ENCODE measurements around the gene RRP7A.
"Not testable (repeated sequence)": the region's sequence is repeated elsewhere in the genome, so short reads cannot be mapped to it uniquely, and the experiment has no call there.

RRP7A gene

GRCh38 chr22:42519525-42520401, at the start of gene RRP7A:
RRP7A (minus strand) TSS chr22:42519796; CDS start chr22:42519786, 10 bp downstream.
- DNase-seq (ENCODE audit: low read depth in 2 of 2), result peak; percentile 66 to 77
- no peak for TF ChIP-seq CTCF (IDR thresholded peaks at IDR 0.05; ENCODE audit: low read depth, low read length)
- peak within 1 kb of the TSS; percentile 69 to 73 for H3K4me3 ChIP-seq (replicated peaks in 1 of 2; ENCODE audit: low read depth in 2 of 2, low read length in 2 of 2)

GRCh38 chr22:42567950-42568349, 48.4 kb upstream of the RRP7A start:
- DNase-seq (ENCODE audit: low read depth in 2 of 2), result not testable (repeated sequence)

GRCh38 chr22:42565956-42566355, 46.4 kb upstream of the RRP7A start:
- H3K4me3 ChIP-seq (replicated peaks in 1 of 2; ENCODE audit: low read depth in 2 of 2, low read length in 2 of 2), result no peak overlapping the region
- no peak for TF ChIP-seq CTCF (IDR thresholded peaks at IDR 0.05; ENCODE audit: low read depth, low read length)
- no peak for DNase-seq (ENCODE audit: low read depth in 2 of 2)

More at GRCh38 chr22:42567950-42568349, 48.4 kb upstream of the RRP7A start:
- not testable (repeated sequence) for H3K4me3 ChIP-seq (replicated peaks in 1 of 2; ENCODE audit: low read depth in 2 of 2, low read length in 2 of 2)

- no peak overlapping the region for H3K4me3 ChIP-seq (replicated peaks in 1 of 2; ENCODE audit: low read depth in 2 of 2, low read length in 2 of 2)
- DNase-seq (ENCODE audit: low read depth in 2 of 2), result no peak
- TF ChIP-seq CTCF (IDR thresholded peaks at IDR 0.05; ENCODE audit: low read depth, low read length), result no peak
These were observed 45.1 kb upstream of the RRP7A start for GRCh38 chr22:42564699-42565098.

- DNase-seq (ENCODE audit: low read depth in 2 of 2); H3K4me3 ChIP-seq (replicated peaks in 1 of 2; ENCODE audit: low read depth in 2 of 2, low read length in 2 of 2): not testable (repeated sequence)
These were observed 44.3 kb upstream of the RRP7A start for GRCh38 chr22:42563943-42564342.

- H3K4me3 ChIP-seq (replicated peaks in 1 of 2; ENCODE audit: low read depth in 2 of 2, low read length in 2 of 2), result no peak overlapping the region
- no peak for TF ChIP-seq CTCF (IDR thresholded peaks at IDR 0.05; ENCODE audit: low read depth, low read length)
- no peak for DNase-seq (ENCODE audit: low read depth in 2 of 2)
These were observed 43.1 kb upstream of the RRP7A start for GRCh38 chr22:42562684-42563083.

DNA sequence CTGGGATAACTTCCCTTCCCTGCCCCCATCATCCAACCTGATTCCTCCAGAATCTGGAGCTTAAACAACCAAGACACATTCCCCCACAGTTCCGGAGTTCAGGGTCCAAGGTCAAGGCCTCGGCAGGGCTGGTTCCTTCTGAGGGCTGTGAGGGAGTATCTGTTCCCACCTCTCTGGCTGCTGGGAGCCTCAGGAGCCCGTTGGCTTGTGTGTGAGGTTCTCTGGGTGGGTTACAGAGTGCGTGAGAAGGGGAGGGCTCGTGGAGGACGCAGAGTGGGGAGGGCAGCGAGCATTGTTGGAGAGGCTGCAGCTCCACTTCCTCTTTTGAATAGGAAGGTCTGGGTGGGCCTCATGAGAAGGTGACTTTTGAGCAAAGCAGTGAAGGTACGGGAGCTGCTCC, 42.7 kb upstream of the RRP7A start:
- TF ChIP-seq CTCF (IDR thresholded peaks at IDR 0.05; ENCODE audit: low read depth, low read length), result no peak
- no peak for DNase-seq (ENCODE audit: low read depth in 2 of 2)
- no peak overlapping the region for H3K4me3 ChIP-seq (replicated peaks in 1 of 2; ENCODE audit: low read depth in 2 of 2, low read length in 2 of 2)

GRCh38 chr22:42561856-42562255, 42.3 kb upstream of the RRP7A start:
- H3K4me3 ChIP-seq (replicated peaks in 1 of 2; ENCODE audit: low read depth in 2 of 2, low read length in 2 of 2), result no peak overlapping the region
- no peak for TF ChIP-seq CTCF (IDR thresholded peaks at IDR 0.05; ENCODE audit: low read depth, low read length)
- no peak for DNase-seq (ENCODE audit: low read depth in 2 of 2)

Measured in cardiac fibroblast (primary cell).